H1 (cell line): ENCODE measurements around the gene BRCA2. TPM values are rescaled to one million over a fixed set of nuclear protein-coding genes. Genes with fewer than 3 reads are reported as not detected.

Source experiments
- CTCF ChIA-PET: fragments of 300-600 bp; sonication (Branson Sonifier 250); formaldehyde crosslinking; loops from one replicate; lab custom pipeline; 2021; ENCODE audit not compliant: partially characterized antibody; lab: Charles Lee
- POLR2A ChIA-PET: fragments of 300-600 bp; sonication (Branson Sonifier 250); formaldehyde crosslinking; loops from one replicate; lab custom pipeline; 2021; ENCODE audit warnings: inconsistent platforms; ENCODE audit not compliant: partially characterized antibody; lab: Charles Lee
- DNase-seq, 2 experiments: peaks; one replicate each; pipeline versions ENCODE4 v3.0.0 to v3.0.0-alpha.2; 2010 to 2022; ENCODE audit warnings: low spot score in 2 of 2, low read depth in 1 of 2, mixed read lengths in 1 of 2
- FAIRE-seq: peaks from 2 replicates; lab custom pipeline; 2011; peaks lifted over from hg19 to GRCh38; lab: Jason Lieb, UNC
- H2AFZ ChIP-seq: 2 replicates; pipeline ENCODE4 v1.8.1; 2012; ENCODE audit warnings: low read length, inconsistent platforms
- H2AK5ac ChIP-seq: 2 replicates; pipeline ENCODE4 v1.6.1; 2013; ENCODE audit warnings: low read depth, low read length
- H2BK120ac ChIP-seq: replicated peaks from 2 replicates; pipeline ENCODE3; 2013; ENCODE audit warnings: low read depth, low read length, inconsistent platforms
- H2BK12ac ChIP-seq: 2 replicates; pipeline ENCODE4 v1.6.1; 2013; ENCODE audit warnings: low read depth, low read length
- H2BK15ac ChIP-seq: 2 replicates; pipeline ENCODE4 v1.6.1; 2013; ENCODE audit warnings: low read length
- H2BK20ac ChIP-seq: 2 replicates; pipeline ENCODE4 v1.6.1; 2013; ENCODE audit warnings: low read length
- H2BK5ac ChIP-seq: 2 replicates; pipeline ENCODE4 v1.6.1; 2013; ENCODE audit warnings: low read depth, low read length
- H3K14ac ChIP-seq: 2 replicates; pipeline ENCODE4 v1.6.1; 2013; ENCODE audit warnings: inconsistent platforms; ENCODE audit not compliant: insufficient read length
- H3K18ac ChIP-seq: 2 replicates; pipeline ENCODE4 v1.6.1; 2013; ENCODE audit warnings: low read length; ENCODE audit errors: extremely low read depth
- H3K23ac ChIP-seq: 2 replicates; pipeline ENCODE4 v1.6.1; 2013; ENCODE audit warnings: inconsistent platforms; ENCODE audit not compliant: insufficient read length
- H3K23me2 ChIP-seq: 2 replicates; pipeline ENCODE4 v1.6.1; 2013; ENCODE audit warnings: low read depth, low read length
- H3K27ac ChIP-seq: 2 replicates; pipeline ENCODE4 v1.6.1; 2011; ENCODE audit warnings: low read depth, low read length, inconsistent platforms
- H3K27me3 ChIP-seq, 4 experiments: replicated peaks in 1 of 4; 1 replicate in 1 of 4; 2 replicates in 3 of 4; pipeline versions ENCODE4 v1.6.1 to v1.8.1; 2011 to 2013; ENCODE audit warnings: low read length in 3 of 4, mild to moderate bottlenecking in 3 of 4, inconsistent platforms in 2 of 4, mixed read lengths in 2 of 4, moderate library complexity in 1 of 4; ENCODE audit not compliant: control insufficient read depth in 3 of 4, insufficient read depth in 3 of 4; ENCODE audit errors: extremely low read depth in 1 of 4
- H3K36me3 ChIP-seq, 4 experiments: 2 replicates each; pipeline versions ENCODE4 v1.6.1 to v1.8.1; 2011 to 2013; ENCODE audit warnings: mild to moderate bottlenecking in 4 of 4, low read length in 3 of 4, moderate library complexity in 2 of 4, control low read depth in 1 of 4, inconsistent platforms in 1 of 4; ENCODE audit not compliant: insufficient read depth in 4 of 4, control insufficient read depth in 2 of 4
- H3K4ac ChIP-seq: replicated peaks from 2 replicates; pipeline ENCODE3; 2013; ENCODE audit warnings: low read length, low read depth, mixed read lengths, inconsistent platforms; ENCODE audit not compliant: insufficient read length
- H3K4me1 ChIP-seq, 4 experiments: replicated peaks in 1 of 4; 1 replicate in 1 of 4; 2 replicates in 3 of 4; pipeline versions ENCODE4 v1.6.1 to v1.8.1; 2011 to 2013; ENCODE audit warnings: low read length in 3 of 4, inconsistent platforms in 2 of 4, mixed read lengths in 1 of 4; ENCODE audit not compliant: insufficient read depth in 4 of 4, control insufficient read depth in 3 of 4
- H3K4me2 ChIP-seq, 2 experiments: 2 replicates each; pipeline versions ENCODE4 v1.6.1 to v1.8.1; 2011 to 2013; ENCODE audit warnings: low read depth in 2 of 2, low read length in 2 of 2, control low read depth in 1 of 2, inconsistent platforms in 1 of 2, mild to moderate bottlenecking in 1 of 2; ENCODE audit not compliant: insufficient read depth in 1 of 2
- H3K4me3 ChIP-seq, 4 experiments: fragments of 200-600, 300-600 bp in 1 of 4; sonication (generic), shearing (Covaris generic), sonication (Bioruptor Twin) in 1 of 4; 2 replicates each; pipeline versions ENCODE4 v1.5.1 to v1.8.1; 2011 to 2016; ENCODE audit warnings: low read length in 4 of 4, low read depth in 3 of 4, control low read depth in 2 of 4, inconsistent platforms in 2 of 4, mild to moderate bottlenecking in 2 of 4, mixed read lengths in 1 of 4, moderate library complexity in 1 of 4; ENCODE audit not compliant: insufficient read depth in 2 of 4; ENCODE audit errors: extremely low read depth in 1 of 4
- H3K56ac ChIP-seq: replicated peaks from 2 replicates; pipeline ENCODE3; 2013; ENCODE audit warnings: low read depth, mild to moderate bottlenecking, mixed read lengths, low read length, inconsistent platforms; ENCODE audit not compliant: insufficient read length
- H3K79me1 ChIP-seq: 2 replicates; pipeline ENCODE4 v1.6.1; 2013; ENCODE audit warnings: low read depth, low read length, control low read depth
- H3K79me2 ChIP-seq, 2 experiments: 2 replicates each; pipeline versions ENCODE4 v1.6.1 to v1.8.1; 2012 to 2013; ENCODE audit warnings: low read length in 2 of 2, mild to moderate bottlenecking in 2 of 2, inconsistent platforms in 1 of 2; ENCODE audit not compliant: insufficient read depth in 2 of 2, control insufficient read depth in 1 of 2
- H3K9ac ChIP-seq, 4 experiments: replicated peaks in 1 of 4; 1 replicate in 1 of 4; 2 replicates in 3 of 4; pipeline versions ENCODE4 v1.6.1 to v1.8.1; 2011 to 2013; ENCODE audit warnings: low read depth in 3 of 4, low read length in 3 of 4, control low read depth in 2 of 4, mild to moderate bottlenecking in 2 of 4, moderate library complexity in 2 of 4, inconsistent platforms in 1 of 4; ENCODE audit errors: extremely low read depth in 1 of 4
- H3K9me3 ChIP-seq, 2 experiments: 2 replicates each; pipeline versions ENCODE4 v1.6.1 to v1.8.1; 2012 to 2013; ENCODE audit warnings: mild to moderate bottlenecking in 2 of 2, moderate library complexity in 2 of 2, control low read depth in 1 of 2, inconsistent platforms in 1 of 2, low read depth in 1 of 2, low read length in 1 of 2, mixed read lengths in 1 of 2; ENCODE audit not compliant: insufficient read depth in 2 of 2
- H4K20me1 ChIP-seq, 2 experiments: replicated peaks in 1 of 2; 2 replicates each; pipeline versions ENCODE3 to v1.8.1; 2011 to 2013; ENCODE audit warnings: inconsistent platforms in 2 of 2, low read length in 2 of 2, mild to moderate bottlenecking in 1 of 2; ENCODE audit not compliant: insufficient read depth in 2 of 2, control insufficient read depth in 1 of 2
- H4K5ac ChIP-seq: 2 replicates; pipeline ENCODE4 v1.6.1; 2013; ENCODE audit warnings: low read length, low read depth, mixed read lengths, inconsistent platforms; ENCODE audit not compliant: insufficient read length
- H4K8ac ChIP-seq: 2 replicates; pipeline ENCODE4 v1.8.0; 2013; ENCODE audit warnings: mild to moderate bottlenecking, moderate library complexity, low read length, inconsistent platforms; ENCODE audit not compliant: insufficient read depth; ENCODE audit errors: extremely low read depth
- H4K91ac ChIP-seq: replicated peaks from 2 replicates; pipeline ENCODE3; 2013; ENCODE audit warnings: low read length, mixed read lengths, inconsistent platforms; ENCODE audit not compliant: insufficient read length
- JUND ChIP-seq: IDR thresholded peaks from 2 replicates; pipeline ENCODE4 v1.6.1; 2011; ENCODE audit warnings: mild to moderate bottlenecking, improper control_type of control experiment, low read length
- KDM1A ChIP-seq: fragments of 200-600, 300-600 bp; sonication (generic); IDR thresholded peaks from 2 replicates; pipeline ENCODE4 v1.7.1; 2016; ENCODE audit warnings: mild to moderate bottlenecking, low read length, borderline replicate concordance
- WGBS, 2 experiments: shearing (Covaris generic) in 1 of 2; methylation state at CpG; one replicate each; pipeline versions ENCODE4 v1.1.6 to v1.1.7; 2013 to 2015; ENCODE audit warnings: low lambda C conversion rate in 2 of 2, mixed read lengths in 2 of 2, inconsistent platforms in 1 of 2, low coverage in 1 of 2, missing lambda C conversion rate in 1 of 2; ENCODE audit not compliant: insufficient replicate concordance in 2 of 2, insufficient coverage in 1 of 2, insufficient read length in 1 of 2; ENCODE audit errors: extremely low coverage in 1 of 2, missing lambda C conversion rate in 1 of 2; 5-methylcytosine and 5-hydroxymethylcytosine counted together
- polyA plus RNA-seq, 7 experiments: library from polyadenylated mRNA; depleted of rRNA in 3 of 7; stranded (reverse) in 5 of 7; unstranded in 2 of 7; fragments of >200 nt in 5 of 7; fragments of 200-250 nt in 2 of 7; gene quantifications; 1 replicate in 5 of 7; 2 replicates in 1 of 7; 4 replicates in 1 of 7; pipeline versions ENCODE4 v1.2.1 to v1.2.3, GENCODE V29; 2011 to 2013; ENCODE audit warnings: missing spikeins in 2 of 7, mixed read lengths in 2 of 7
- total RNA-seq: library from RNA; stranded (reverse); fragmentation: NEBNext Ultra II Directional; extraction: Animal tissue kit (Norgen Biotek cat#: 25700); gene quantifications from 2 replicates; pipeline ENCODE4 v1.2.1, GENCODE V29; 2021

The BRCA2 gene
- total and polyA plus RNA-seq, 2 of the 8 experiments (the other 6 are each of a cell fraction or from before 2014, with no cell fraction given) = 4.2 to 24.9 TPM

- no peak overlapping the region for H4K5ac ChIP-seq
- H3K23ac ChIP-seq = no peak overlapping the region
- no peak overlapping the region for H2BK120ac ChIP-seq
- FAIRE-seq (no peak), DNase-seq (no peak)
- no peak for TF ChIP-seq KDM1A
- no peak for TF ChIP-seq JUND
- no peaks in the 10 kb centered on the region for H3K79me2 ChIP-seq
- POLR2A ChIA-PET = interaction anchor here (0.7 to 0.9 kb wide), 3 partner anchors 8 to 28 kb away, joined by 3 read pairs; no protein-coding TSS in a partner anchor
- WGBS, 2 experiments = 93% methylated on average over 1 of the region's 1 CpG; no CpG with 5 or more reads in 1 of the 2 experiments
- H3K23me2 ChIP-seq = no peaks in the 10 kb centered on the region
- no peak overlapping the region for H3K4me2 ChIP-seq
- H3K14ac ChIP-seq = no peak overlapping the region
- H3K18ac ChIP-seq = no peak overlapping the region
- CTCF ChIA-PET = interaction anchor here (1.3 kb wide), 1 partner anchor 13 kb away, joined by 3 read pairs; no protein-coding TSS in a partner anchor
- H4K8ac ChIP-seq = no peak overlapping the region
- H3K27ac ChIP-seq = no peak overlapping the region
- no peak overlapping the region for H2BK12ac ChIP-seq
- H4K91ac ChIP-seq = no peak overlapping the region
- H2AK5ac ChIP-seq = no peak overlapping the region
- peaks cover 9 to 12% of the 10 kb centered on the region in 2 experiments; a peak in 3 of 4 replicates for H3K9me3 ChIP-seq
- H3K27me3 ChIP-seq = no peaks in the 10 kb centered on the region
- H2AFZ ChIP-seq = no peak overlapping the region
- H3K4me1 ChIP-seq = no peaks in the 10 kb centered on the region; a peak in 1 of 7 replicates
- H3K4ac ChIP-seq = no peak overlapping the region
- no peaks in the 10 kb centered on the region for H4K20me1 ChIP-seq
- no peaks in the 10 kb centered on the region for H3K36me3 ChIP-seq
- no peak overlapping the region for H3K9ac ChIP-seq
- H2BK15ac ChIP-seq = no peak overlapping the region
- no peaks in the 10 kb centered on the region for H3K79me1 ChIP-seq
- H3K56ac ChIP-seq = no peak overlapping the region
- H2BK20ac ChIP-seq = no peak overlapping the region
- H3K4me3 ChIP-seq = no peak overlapping the region
- H2BK5ac ChIP-seq = no peak overlapping the region
Measured at GRCh38 chr13:32417995-32418394, 102.7 kb downstream of the BRCA2 start.
